GM12878 (cell line): Measurements from ENCODE around the gene CDC5L. TPM values are rescaled to one million over a fixed set of nuclear protein-coding genes. Genes with fewer than 3 reads are reported as not detected.

Experiments used
- ATAC-seq: fragments of 200-7000 bp; cut with Tn5 transposase; 3 replicates; pipeline ENCODE4 v1.9.1; 2020; ENCODE audit warnings: mild to moderate bottlenecking, moderate library complexity
- BruUV-seq: library from RNA; stranded (reverse); fragments of 400-500 nt; replicated peaks from 2 replicates; lab custom pipeline; 2021; lab: Mats Ljungman, UMichigan
- CTCF ChIA-PET: fragments of 300-600 bp; sonication (Branson Sonifier 250); formaldehyde crosslinking; extraction: SDS; loops from one replicate; lab custom pipeline; 2021; ENCODE audit warnings: inconsistent platforms; lab: Yijun Ruan, JAX
- POLR2A ChIA-PET: fragments of 350-600 bp; formaldehyde crosslinking; extraction: SDS; loops from one replicate; lab custom pipeline; 2021; ENCODE audit warnings: inconsistent platforms; lab: Charles Lee
- RAD21 ChIA-PET: fragments of 300-600 bp; sonication (Branson Sonifier 250); formaldehyde crosslinking; loops from one replicate; lab custom pipeline; 2023; ENCODE audit warnings: antibody characterized with exemption; ENCODE audit not compliant: unreplicated experiment; lab: Charles Lee
- SMC1A ChIA-PET: fragments of 300-600 bp; sonication (Branson Sonifier 250); formaldehyde crosslinking; loops from one replicate; lab custom pipeline; 2023; ENCODE audit not compliant: unreplicated experiment, uncharacterized antibody; lab: Charles Lee
- DNase-seq: peaks from one replicate; pipeline ENCODE4 v3.0.0-alpha.2; 2011; ENCODE audit warnings: low read depth, low spot score
- FAIRE-seq: peaks from 3 replicates; lab custom pipeline; 2011; peaks lifted over from hg19 to GRCh38; lab: Jason Lieb, UNC
- H2AFZ ChIP-seq: 2 replicates; pipeline ENCODE4 v1.6.0; 2011; ENCODE audit warnings: low read depth, low read length, control low read depth; ENCODE audit not compliant: control insufficient read depth
- H3K27ac ChIP-seq: 2 replicates; pipeline ENCODE4 v1.5.1; 2011; ENCODE audit warnings: control low read depth; ENCODE audit not compliant: control insufficient read depth, insufficient read depth
- H3K27me3 ChIP-seq, 2 experiments: replicated peaks in 1 of 2; 2 replicates each; pipeline versions ENCODE4 v1.6.0 to v1.6.1; 2011; ENCODE audit warnings: low read length in 1 of 2; ENCODE audit not compliant: control insufficient read depth in 2 of 2, insufficient read depth in 2 of 2
- H3K36me3 ChIP-seq, 2 experiments: 2 replicates each; pipeline ENCODE4 v1.5.1; 2011; ENCODE audit warnings: low read length in 1 of 2; ENCODE audit not compliant: control insufficient read depth in 2 of 2, insufficient read depth in 2 of 2
- H3K4me1 ChIP-seq: 2 replicates; pipeline ENCODE4 v1.6.1; 2011; ENCODE audit warnings: mild to moderate bottlenecking, low read length, moderate library complexity, mixed read lengths; ENCODE audit not compliant: control insufficient read depth, insufficient read depth
- H3K4me2 ChIP-seq: 2 replicates; pipeline ENCODE4 v1.6.0; 2011; ENCODE audit warnings: control low read depth; ENCODE audit not compliant: control insufficient read depth, insufficient read depth
- H3K4me3 ChIP-seq: fragments of 200-600 bp; sonication (generic); 2 replicates; pipeline ENCODE4 v1.5.1; 2016
- H3K79me2 ChIP-seq: 2 replicates; pipeline ENCODE4 v1.6.0; 2011; ENCODE audit warnings: low read length; ENCODE audit not compliant: control insufficient read depth, insufficient read depth
- H3K9ac ChIP-seq: 2 replicates; pipeline ENCODE4 v1.8.0; 2011; ENCODE audit warnings: low read length, control low read depth, mixed read lengths; ENCODE audit not compliant: control insufficient read depth, insufficient read depth
- H3K9me3 ChIP-seq: replicated peaks from 3 replicates; pipeline ENCODE4 v1.5.1; 2011; ENCODE audit warnings: mild to moderate bottlenecking, low read length; ENCODE audit not compliant: control insufficient read depth, insufficient read depth
- H4K20me1 ChIP-seq: 2 replicates; pipeline ENCODE4 v1.6.0; 2011; ENCODE audit not compliant: control insufficient read depth, insufficient read depth
- ATF7 ChIP-seq: fragments of 450-650 bp; IDR thresholded peaks from 2 replicates; pipeline ENCODE4 v1.6.1; 2016; ENCODE audit warnings: low read depth, mild to moderate bottlenecking
- BHLHE40 ChIP-seq, 2 experiments: fragments of 450-650 bp in 1 of 2; IDR thresholded peaks; 2 replicates each; pipeline ENCODE4 v1.6.1; 2011 to 2017; ENCODE audit warnings: low read depth in 2 of 2, borderline replicate concordance in 1 of 2, improper control_type of control experiment in 1 of 2, low read length in 1 of 2, mild to moderate bottlenecking in 1 of 2
- BMI1 ChIP-seq: fragments of 450-650 bp; IDR thresholded peaks from 2 replicates; pipeline ENCODE4 v1.6.1; 2016; ENCODE audit warnings: mild to moderate bottlenecking, moderate library complexity, borderline replicate concordance
- CBFB ChIP-seq: IDR thresholded peaks from 2 replicates; pipeline ENCODE4 v1.6.1; 2016; ENCODE audit warnings: antibody characterized with exemption, low read depth
- CEBPB ChIP-seq, 2 experiments: fragments of 150-350 bp in 1 of 2; IDR thresholded peaks; 2 replicates each; pipeline ENCODE4 v1.6.1; 2012 to 2014; ENCODE audit warnings: low read depth in 2 of 2, low read length in 2 of 2, borderline replicate concordance in 1 of 2, inconsistent platforms in 1 of 2
- EP300 ChIP-seq, 2 experiments: fragments of 150-350 bp in 1 of 2; IDR thresholded peaks; 2 replicates each; pipeline ENCODE4 v1.6.1; 2011 to 2012; ENCODE audit warnings: low read depth in 2 of 2, low read length in 2 of 2, borderline replicate concordance in 1 of 2, improper control_type of control experiment in 1 of 2, inconsistent platforms in 1 of 2; ENCODE audit not compliant: control insufficient read depth in 1 of 2
- KLF5 ChIP-seq: fragments of 450-650 bp; IDR thresholded peaks from 2 replicates; pipeline ENCODE4 v1.6.1; 2014; ENCODE audit warnings: mild to moderate bottlenecking; ENCODE audit not compliant: partially characterized antibody
- PAX5 ChIP-seq: IDR thresholded peaks from 2 replicates; pipeline ENCODE4 v1.6.1; 2011; ENCODE audit warnings: low read depth, low read length, borderline replicate concordance
- POLR2AphosphoS2 ChIP-seq: IDR thresholded peaks from 2 replicates; pipeline ENCODE4 v1.6.1; 2011; ENCODE audit warnings: low read depth, mild to moderate bottlenecking, low read length, improper control_type of control experiment, moderate library complexity
- RAD51 ChIP-seq: fragments of 450-650 bp; IDR thresholded peaks from 2 replicates; pipeline ENCODE4 v1.6.1; 2016; ENCODE audit warnings: moderate library complexity, mild to moderate bottlenecking, inconsistent platforms
- RUNX3 ChIP-seq: IDR thresholded peaks from 2 replicates; pipeline ENCODE4 v1.6.1; 2012; ENCODE audit warnings: low read length, inconsistent platforms
- SIX5 ChIP-seq: IDR thresholded peaks from 2 replicates; pipeline ENCODE4 v1.6.1; 2011; ENCODE audit warnings: mild to moderate bottlenecking, low read depth, low read length, moderate library complexity; ENCODE audit not compliant: severe bottlenecking
- SMAD1 ChIP-seq: fragments of 450-650 bp; IDR thresholded peaks from 2 replicates; pipeline ENCODE4 v1.6.1; 2018; ENCODE audit warnings: mild to moderate bottlenecking, low read depth; ENCODE audit not compliant: partially characterized antibody
- SMC3 ChIP-seq: IDR thresholded peaks from 2 replicates; pipeline ENCODE4 v1.6.1; 2011; ENCODE audit warnings: low read length, improper control_type of control experiment, borderline replicate concordance
- SUZ12 ChIP-seq: fragments of 200-600 bp; sonication (generic); IDR thresholded peaks from one replicate; pipeline ENCODE4 v1.6.1; 2018; ENCODE audit warnings: antibody characterized with exemption, mild to moderate bottlenecking; ENCODE audit not compliant: unreplicated experiment
- TAF1 ChIP-seq: IDR thresholded peaks from 2 replicates; pipeline ENCODE4 v1.6.1; 2011; ENCODE audit warnings: mild to moderate bottlenecking, low read depth, low read length, borderline replicate concordance
- ZNF687 ChIP-seq: fragments of 450-650 bp; IDR thresholded peaks from 2 replicates; pipeline ENCODE4 v1.6.1; 2017; ENCODE audit warnings: mild to moderate bottlenecking, moderate library complexity
- WGBS: methylation state at CpG from one replicate; pipeline ENCODE4 v1.1.6; 2016; ENCODE audit warnings: low lambda C conversion rate; ENCODE audit not compliant: insufficient replicate concordance, insufficient coverage; ENCODE audit errors: missing lambda C conversion rate; 5-methylcytosine and 5-hydroxymethylcytosine counted together
- in situ Hi-C: fragments of 300-500 bp; cut with MboI; formaldehyde crosslinking; loops from 9 replicates; pipeline ENCODE4 v1.14.3; 2018; ENCODE audit warnings: mixed read lengths
- intact Hi-C: fragments of 100-400 bp; cut with micrococcal nuclease; formaldehyde crosslinking; loops from one replicate; pipeline ENCODE4 v1.14.2; 2022; ENCODE audit not compliant: unreplicated experiment
- polyA plus RNA-seq, 11 experiments: library from polyadenylated mRNA; depleted of rRNA in 4 of 11; unstranded in 6 of 11; stranded (reverse) in 5 of 11; fragments of >200 nt; fragmentation: Nextera tagmentation in 4 of 11; fragmentation: Illumina TruSeq in 1 of 11; extraction: Ambion mirVana in 4 of 11; extraction: Trizol in 1 of 11; gene quantifications; 1 replicate in 1 of 11; 2 replicates in 10 of 11; pipeline versions ENCODE4 v1.2.1 to v1.2.3, GENCODE V29; 2011 to 2016; ENCODE audit warnings: inconsistent platforms in 2 of 11, missing spikeins in 2 of 11, low read depth in 1 of 11
- total RNA-seq, 4 experiments: library from RNA; depleted of rRNA in 3 of 4; stranded (reverse); fragments of >200 nt in 3 of 4; fragmentation: Illumina TruSeq in 1 of 4; extraction: Trizol in 1 of 4; gene quantifications; 2 replicates each; pipeline versions ENCODE4 v1.2.1 to v1.2.3, GENCODE V29; 2013 to 2021

The CDC5L gene
- total and polyA plus RNA-seq, 10 of the 15 experiments (the other 5 are each of a cell fraction or from before 2014, with no cell fraction given) = 13.2 to 29.4 (median 18.8) TPM

GRCh38 chr6:44399991-44400390 is 12.5 kb downstream of the CDC5L start:
- ChIA-PET RAD21 (no interaction called here), CTCF (interaction anchor here (1.2 kb wide), 1 partner anchor 9 kb away, joined by 3 read pairs; no protein-coding TSS in a partner anchor), POLR2A (interaction anchor here (0.6 kb wide), 1 partner anchor 397 kb away, joined by 3 read pairs; no protein-coding TSS in a partner anchor)

GRCh38 chr6:44400572-44400971 is 13.1 kb downstream of the CDC5L start:
- ChIA-PET RAD21 (no interaction called here), CTCF (no interaction called here), POLR2A (no interaction called here), SMC1A (interaction anchor here (0.8 kb wide), 1 partner anchor 11 kb away, joined by 3 read pairs; no protein-coding TSS in a partner anchor)
- no peaks in the 10 kb centered on the region; the same call in 1 of the 2 replicates for H3K79me2 ChIP-seq
- FAIRE-seq (no peak), DNase-seq (no peak), ATAC-seq (no peak)
- 94% methylated on average over 2 of the region's 2 CpGs for WGBS
- intact Hi-C loops = no loop called here
- no peak overlapping the region for H3K27ac ChIP-seq
- H3K27me3 ChIP-seq = no peaks in the 10 kb centered on the region
- H3K9me3 ChIP-seq = no peaks in the 10 kb centered on the region; the same call in 2 of the 3 replicates
- no peak overlapping the region for H3K9ac ChIP-seq
- in situ Hi-C loops = no loop called here
- H3K4me1 ChIP-seq = no peaks in the 10 kb centered on the region
- H3K4me3 ChIP-seq = no peak overlapping the region
- H3K4me2 ChIP-seq = no peak overlapping the region
- no peaks in the 10 kb centered on the region for H4K20me1 ChIP-seq
- no peak for TF ChIP-seq PAX5
- TF ChIP-seq CBFB = no peak
- no peak for TF ChIP-seq RAD51
- no peak for TF ChIP-seq CEBPB (IDR thresholded peaks at IDR 0.05; ENCODE audit: borderline replicate concordance in 1 of 2, low read depth in 2 of 2, low read length in 2 of 2)
- no peak for TF ChIP-seq KLF5
- TF ChIP-seq EP300 (IDR thresholded peaks at IDR 0.05; ENCODE audit: borderline replicate concordance in 1 of 2, control insufficient read depth in 1 of 2, low read depth in 2 of 2, low read length in 2 of 2) = no peak
- no peak for TF ChIP-seq SUZ12
- no peak for TF ChIP-seq TAF1
- no peak for TF ChIP-seq RUNX3
- TF ChIP-seq ZNF687 = no peak
- no peak for TF ChIP-seq POLR2AphosphoS2
- BruUV-seq = no TSS peak
- peaks cover 4 to 20% of the 10 kb centered on the region in 2 experiments for H3K36me3 ChIP-seq
- H2AFZ ChIP-seq = no peak overlapping the region

More at GRCh38 chr6:44399991-44400390, 12.5 kb downstream of the CDC5L start:
- H3K4me1 ChIP-seq = no peaks in the 10 kb centered on the region
- H2AFZ ChIP-seq = no peak overlapping the region
- BruUV-seq = no TSS peak
- in situ Hi-C loops (no loop called here), intact Hi-C loops (no loop called here)
- no peak for ATAC-seq
- no peak overlapping the region for H3K4me2 ChIP-seq
- H3K27ac ChIP-seq = no peak overlapping the region
- no peak for DNase-seq
- H4K20me1 ChIP-seq = no peaks in the 10 kb centered on the region
- no peak for TF ChIP-seq SMAD1
- no peak for TF ChIP-seq SMC3
- TF ChIP-seq BHLHE40 (IDR thresholded peaks at IDR 0.05; ENCODE audit: borderline replicate concordance in 1 of 2, low read depth in 2 of 2, low read length in 1 of 2) = no peak
- no peak for TF ChIP-seq BMI1
- TF ChIP-seq ATF7 = no peak
- no peak for TF ChIP-seq SIX5
- H3K27me3 ChIP-seq = no peaks in the 10 kb centered on the region
- WGBS = 28% methylated on average over 2 of the region's 2 CpGs
- peaks cover 4 to 21% of the 10 kb centered on the region in 2 experiments for H3K36me3 ChIP-seq
- FAIRE-seq = no peak
- SMC1A ChIA-PET = no interaction called here
- no peak overlapping the region for H3K4me3 ChIP-seq
- no peaks in the 10 kb centered on the region; the same call in 1 of the 2 replicates for H3K79me2 ChIP-seq
- H3K9ac ChIP-seq = no peak overlapping the region
- no peaks in the 10 kb centered on the region; the same call in 2 of the 3 replicates for H3K9me3 ChIP-seq
